GM23248 (cell line): ENCODE results near the gene SASS6.

Source experiments
- EZH2 ChIP-seq: fragments of 200-600 bp; sonication (generic); IDR thresholded peaks from 2 replicates; pipeline ENCODE4 v1.6.1; 2018; ENCODE audit warnings: antibody characterized with exemption, mild to moderate bottlenecking; ENCODE audit not compliant: insufficient read depth, poor library complexity, severe bottlenecking
- EZH2phosphoT487 ChIP-seq: fragments of 200-600 bp; sonication (generic); IDR thresholded peaks from 2 replicates; pipeline ENCODE4 v1.6.1; 2018; ENCODE audit warnings: antibody characterized with exemption, moderate library complexity, mild to moderate bottlenecking, low read depth; ENCODE audit not compliant: insufficient read depth

DNA sequence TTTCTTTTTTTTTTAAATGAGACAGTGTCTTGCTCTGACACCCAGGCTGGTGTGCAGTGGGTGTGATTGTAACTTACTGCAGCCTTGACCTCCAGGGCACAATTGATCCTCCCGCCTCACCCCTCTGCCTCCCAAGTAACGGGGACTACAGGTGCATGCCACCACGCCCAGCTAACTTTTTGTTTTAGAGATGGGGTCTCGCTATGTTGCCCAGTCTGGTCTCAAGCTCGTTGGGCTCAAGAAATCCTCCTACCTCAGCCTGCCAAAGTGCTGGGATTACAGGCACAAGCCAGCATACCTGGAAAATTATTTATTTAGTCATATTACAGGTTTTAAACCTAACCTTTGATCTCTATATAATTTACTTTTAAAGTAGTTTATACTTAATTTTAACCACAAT, 32.0 kb upstream of the SASS6 start:
- no peak for TF ChIP-seq EZH2phosphoT487
- TF ChIP-seq EZH2 = no peak
